Ishikawa (cell line): ENCODE measurements around the gene TEN1.

Source experiments
- CEBPB ChIP-seq: IDR thresholded peaks from 2 replicates; pipeline ENCODE4 v1.6.1; 2012
- CREB1 ChIP-seq: IDR thresholded peaks from 2 replicates; pipeline ENCODE4 v1.6.1; 2012; ENCODE audit warnings: low read depth
- EGR1 ChIP-seq: IDR thresholded peaks from 2 replicates; pipeline ENCODE4 v1.6.1; 2012
- EP300 ChIP-seq: IDR thresholded peaks from 2 replicates; pipeline ENCODE4 v1.6.1; 2012; ENCODE audit warnings: borderline replicate concordance
- FOXM1 ChIP-seq: IDR thresholded peaks from 2 replicates; pipeline ENCODE4 v1.6.1; 2012; ENCODE audit warnings: low read depth, borderline replicate concordance
- NFIC ChIP-seq: IDR thresholded peaks from 2 replicates; pipeline ENCODE4 v1.6.1; 2012
- RAD21 ChIP-seq: IDR thresholded peaks from 2 replicates; pipeline ENCODE4 v1.6.1; 2012; ENCODE audit warnings: low read depth
- TAF1 ChIP-seq: IDR thresholded peaks from 2 replicates; pipeline ENCODE4 v1.6.1; 2012; ENCODE audit warnings: low read depth, mild to moderate bottlenecking
- TCF12 ChIP-seq: IDR thresholded peaks from 2 replicates; pipeline ENCODE4 v1.6.1; 2012; ENCODE audit warnings: low read depth
- TEAD4 ChIP-seq: IDR thresholded peaks from 2 replicates; pipeline ENCODE4 v1.6.1; 2012
- YY1 ChIP-seq: IDR thresholded peaks from 2 replicates; pipeline ENCODE4 v1.6.1; 2012; ENCODE audit warnings: low read depth
- ZBTB7A ChIP-seq: IDR thresholded peaks from 2 replicates; pipeline ENCODE4 v1.6.1; 2012; ENCODE audit warnings: low read depth
- TF ChIP-seq, protein P1 (sequence below): IDR thresholded peaks from 2 replicates; pipeline ENCODE4 v1.6.1; 2012
- TF ChIP-seq, protein P2 (sequence below): IDR thresholded peaks from 2 replicates; pipeline ENCODE4 v1.6.1; 2012; ENCODE audit warnings: low read depth, mild to moderate bottlenecking
- TF ChIP-seq, protein P3 (sequence below): IDR thresholded peaks from 2 replicates; pipeline ENCODE4 v1.6.1; 2012

Gene TEN1

DNA sequence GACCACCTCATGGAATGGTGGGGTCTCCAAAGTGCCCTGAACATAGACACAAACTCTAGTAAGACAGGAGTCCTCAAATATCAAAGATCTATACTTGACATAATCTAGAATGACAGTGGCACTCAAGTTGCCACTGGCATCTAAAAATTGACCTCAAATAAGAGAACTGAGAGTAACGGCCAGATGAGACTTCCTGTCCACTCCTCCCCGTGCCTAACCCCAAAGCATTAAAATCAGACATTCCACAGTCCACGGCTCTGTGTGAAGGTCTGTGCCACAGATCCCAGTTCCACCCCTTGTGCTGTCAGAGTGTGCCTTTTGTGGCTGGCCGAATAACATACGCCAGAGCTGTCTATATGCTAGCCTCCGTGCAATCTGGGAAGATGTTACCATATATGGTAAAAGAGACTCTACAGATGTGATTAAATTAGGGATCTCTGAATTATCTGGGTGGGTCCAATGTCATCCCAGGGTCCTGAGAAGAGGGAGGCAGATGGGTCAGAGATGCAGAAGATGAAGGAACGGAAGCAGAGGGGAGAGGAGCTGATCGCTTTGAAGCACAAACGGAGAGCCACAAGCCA is 69.1 kb downstream of the TEN1 start:
- TF ChIP-seq, protein P1, sequence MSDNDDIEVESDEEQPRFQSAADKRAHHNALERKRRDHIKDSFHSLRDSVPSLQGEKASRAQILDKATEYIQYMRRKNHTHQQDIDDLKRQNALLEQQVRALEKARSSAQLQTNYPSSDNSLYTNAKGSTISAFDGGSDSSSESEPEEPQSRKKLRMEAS: no peak
- TF ChIP-seq YY1: no peak
- TF ChIP-seq EP300: no peak
- TF ChIP-seq EGR1: no peak
- no peak for TF ChIP-seq ZBTB7A
- TF ChIP-seq CREB1: no peak
- TF ChIP-seq CEBPB: no peak
- TF ChIP-seq FOXM1: no peak
- no peak for TF ChIP-seq TAF1
- no peak for TF ChIP-seq NFIC
- TF ChIP-seq, protein P2, sequence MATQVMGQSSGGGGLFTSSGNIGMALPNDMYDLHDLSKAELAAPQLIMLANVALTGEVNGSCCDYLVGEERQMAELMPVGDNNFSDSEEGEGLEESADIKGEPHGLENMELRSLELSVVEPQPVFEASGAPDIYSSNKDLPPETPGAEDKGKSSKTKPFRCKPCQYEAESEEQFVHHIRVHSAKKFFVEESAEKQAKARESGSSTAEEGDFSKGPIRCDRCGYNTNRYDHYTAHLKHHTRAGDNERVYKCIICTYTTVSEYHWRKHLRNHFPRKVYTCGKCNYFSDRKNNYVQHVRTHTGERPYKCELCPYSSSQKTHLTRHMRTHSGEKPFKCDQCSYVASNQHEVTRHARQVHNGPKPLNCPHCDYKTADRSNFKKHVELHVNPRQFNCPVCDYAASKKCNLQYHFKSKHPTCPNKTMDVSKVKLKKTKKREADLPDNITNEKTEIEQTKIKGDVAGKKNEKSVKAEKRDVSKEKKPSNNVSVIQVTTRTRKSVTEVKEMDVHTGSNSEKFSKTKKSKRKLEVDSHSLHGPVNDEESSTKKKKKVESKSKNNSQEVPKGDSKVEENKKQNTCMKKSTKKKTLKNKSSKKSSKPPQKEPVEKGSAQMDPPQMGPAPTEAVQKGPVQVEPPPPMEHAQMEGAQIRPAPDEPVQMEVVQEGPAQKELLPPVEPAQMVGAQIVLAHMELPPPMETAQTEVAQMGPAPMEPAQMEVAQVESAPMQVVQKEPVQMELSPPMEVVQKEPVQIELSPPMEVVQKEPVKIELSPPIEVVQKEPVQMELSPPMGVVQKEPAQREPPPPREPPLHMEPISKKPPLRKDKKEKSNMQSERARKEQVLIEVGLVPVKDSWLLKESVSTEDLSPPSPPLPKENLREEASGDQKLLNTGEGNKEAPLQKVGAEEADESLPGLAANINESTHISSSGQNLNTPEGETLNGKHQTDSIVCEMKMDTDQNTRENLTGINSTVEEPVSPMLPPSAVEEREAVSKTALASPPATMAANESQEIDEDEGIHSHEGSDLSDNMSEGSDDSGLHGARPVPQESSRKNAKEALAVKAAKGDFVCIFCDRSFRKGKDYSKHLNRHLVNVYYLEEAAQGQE: no peak
- TF ChIP-seq, protein P3, sequence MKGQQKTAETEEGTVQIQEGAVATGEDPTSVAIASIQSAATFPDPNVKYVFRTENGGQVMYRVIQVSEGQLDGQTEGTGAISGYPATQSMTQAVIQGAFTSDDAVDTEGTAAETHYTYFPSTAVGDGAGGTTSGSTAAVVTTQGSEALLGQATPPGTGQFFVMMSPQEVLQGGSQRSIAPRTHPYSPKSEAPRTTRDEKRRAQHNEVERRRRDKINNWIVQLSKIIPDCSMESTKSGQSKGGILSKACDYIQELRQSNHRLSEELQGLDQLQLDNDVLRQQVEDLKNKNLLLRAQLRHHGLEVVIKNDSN: no peak
- no peak for TF ChIP-seq TCF12
- no peak for TF ChIP-seq RAD21

- TF ChIP-seq ZBTB7A (no peak), RAD21 (no peak), NFIC (no peak), EP300 (no peak), FOXM1 (no peak), EGR1 (no peak), TCF12 (no peak), CEBPB (no peak), TAF1 (no peak)
- TF ChIP-seq, protein P1: no peak
- TF ChIP-seq, protein P2: no peak
Measured at GRCh38 chr17:76048711-76049110, 69.7 kb downstream of the TEN1 start.

DNA sequence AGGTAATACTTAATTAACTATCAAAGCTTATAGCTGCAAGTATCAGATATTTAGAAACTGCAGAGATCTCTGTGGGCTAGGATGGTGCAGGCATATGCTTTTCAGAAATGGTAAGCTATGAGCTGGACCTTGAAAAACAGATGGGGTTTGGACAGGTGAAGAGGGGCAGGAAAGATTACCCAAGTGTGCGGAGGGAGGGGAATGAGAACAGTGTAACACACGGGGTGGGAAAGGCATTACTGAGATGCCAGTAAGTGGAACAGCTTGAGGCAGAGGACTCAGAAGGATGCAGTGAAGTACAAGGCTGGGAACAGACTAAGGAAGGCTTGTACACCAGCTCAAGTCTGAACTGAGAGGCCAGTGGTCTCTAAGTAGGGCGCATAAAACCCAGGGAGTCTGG is 70.2 kb downstream of the TEN1 start:
- no peak for TF ChIP-seq RAD21
- TF ChIP-seq, protein P3: no peak
- TF ChIP-seq TEAD4: no peak
- no peak for TF ChIP-seq FOXM1

GRCh38 chr17:76049836-76050537 is 70.9 kb downstream of the TEN1 start:
- no peak for TF ChIP-seq CREB1
- TF ChIP-seq TAF1: no peak
- no peak for TF ChIP-seq YY1
- TF ChIP-seq, protein P2: no peak
- no peak for TF ChIP-seq FOXM1
- TF ChIP-seq EGR1: no peak
- no peak for TF ChIP-seq TCF12
- no peak for TF ChIP-seq NFIC
- TF ChIP-seq TEAD4: no peak
